ENCODE data around the gene IL10RA.

Gene IL10RA

DNA sequence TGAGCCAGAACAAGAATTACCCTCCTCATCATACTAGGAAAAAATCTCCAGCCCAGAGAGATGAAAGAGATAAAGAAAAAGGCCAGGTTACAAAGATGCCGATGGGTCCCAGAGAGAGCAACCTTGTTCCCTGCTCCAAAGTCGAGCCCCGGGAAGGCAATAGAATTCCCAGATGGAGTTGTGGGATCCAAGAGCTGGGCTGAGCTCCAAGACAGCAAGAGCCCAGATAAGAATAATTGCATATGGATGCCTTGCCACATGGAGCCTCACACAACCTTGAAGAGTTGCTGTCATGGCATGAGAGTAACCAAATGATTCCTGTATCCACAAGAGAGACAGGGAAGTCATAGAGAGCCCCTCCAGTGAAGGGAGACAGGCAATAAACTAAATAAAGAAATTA, 30.9 kb downstream of the IL10RA start:
- Histone ChIP-seq H2BK120ac (ENCODE audit: low read depth, low read length) (no peak overlapping the region), H2BK15ac (ENCODE audit: low read length) (no peak overlapping the region), H3K79me1 (ENCODE audit: low read depth, low read length) (no peaks in the 10 kb centered on the region), H3K9ac (ENCODE audit: low read depth, low read length, poor library complexity) (no peak overlapping the region), H2BK5ac (ENCODE audit: low read length) (no peak overlapping the region), H2AFZ (ENCODE audit: low read length) (no peak overlapping the region), H3K27ac (replicated peaks; ENCODE audit: low read length) (no peak overlapping the region), H3K18ac (ENCODE audit: low read length) (no peak overlapping the region), H3K4me3 (ENCODE audit: low read length in 2 of 2) (no peak overlapping the region), H3K14ac (ENCODE audit: low read length) (no peak overlapping the region), H3K36me3 (replicated peaks in 1 of 2; ENCODE audit: control insufficient read depth in 2 of 2, insufficient read depth in 2 of 2, low read length in 2 of 2) (no peaks in the 10 kb centered on the region), H2AK5ac (ENCODE audit: low read depth, low read length) (no peak overlapping the region), H3K4me2 (ENCODE audit: insufficient read depth, low read length, poor library complexity, severe bottlenecking) (no peak overlapping the region), H4K8ac (ENCODE audit: low read depth, low read length) (no peak overlapping the region), H3K4me1 (ENCODE audit: control insufficient read depth in 2 of 2, insufficient read depth in 1 of 2, low read depth in 1 of 2, low read length in 2 of 2) (no peaks in the 10 kb centered on the region), H3K9me3 (replicated peaks in 1 of 2; ENCODE audit: control insufficient read depth in 2 of 2, insufficient read depth in 1 of 2, low read depth in 1 of 2, low read length in 2 of 2) (peaks cover 0 to 2% of the 10 kb centered on the region in 2 donors), H4K91ac (ENCODE audit: low read depth, low read length, poor library complexity) (no peak overlapping the region), H3K27me3 (ENCODE audit: control insufficient read depth in 3 of 3, insufficient read depth in 3 of 3, low read depth in 1 of 3, low read length in 3 of 3) (peaks cover 0 to 8% (median 0%) of the 10 kb centered on the region in 3 experiments), H2BK12ac (ENCODE audit: low read length) (no peak overlapping the region), H3K4ac (ENCODE audit: low read length) (no peak overlapping the region), H3K23ac (ENCODE audit: low read depth, low read length, poor library complexity) (no peak overlapping the region)
- no CpG with 5 or more reads among the region's 3 CpGs for WGBS, 2 donors (ENCODE audit: extremely low coverage in 2 of 2, insufficient read length in 2 of 2, insufficient replicate concordance in 1 of 2)
- no peak for DNase-seq (ENCODE audit: low spot score)

DNA sequence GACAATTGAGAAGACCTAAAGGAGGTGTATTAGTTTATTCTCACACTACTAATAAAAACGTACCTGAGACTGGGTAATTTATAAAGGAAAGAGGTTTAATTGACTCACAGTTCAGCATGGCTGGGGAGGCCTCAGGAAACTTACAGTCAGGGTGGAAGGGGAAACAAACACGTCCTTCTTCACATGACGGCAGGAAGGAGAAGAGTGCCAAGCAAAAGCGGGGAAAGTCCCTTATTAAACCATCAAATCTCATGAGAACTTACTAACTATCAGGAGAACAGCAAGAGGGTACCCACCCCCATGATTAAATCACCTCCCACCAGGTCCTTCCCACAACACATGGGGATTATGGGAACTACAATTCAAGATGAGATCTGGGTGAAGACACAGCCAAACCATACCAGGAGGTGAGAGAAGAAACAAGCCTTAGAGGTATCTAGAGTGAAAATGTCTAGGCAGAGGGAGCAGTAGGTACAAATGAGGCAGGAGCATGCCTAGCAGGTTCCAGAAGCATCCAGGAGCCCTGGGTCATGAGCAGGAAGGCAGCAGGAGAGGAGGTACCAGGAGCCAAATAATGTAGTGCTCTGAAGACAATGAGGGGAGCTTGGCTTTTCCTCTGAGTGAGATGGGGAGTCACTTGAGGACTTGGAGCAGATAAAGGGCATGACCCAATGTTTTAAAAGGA, 31.6 kb downstream of the IL10RA start:
- no peak overlapping the region for H2BK5ac ChIP-seq (ENCODE audit: low read length)
- H3K9ac ChIP-seq (ENCODE audit: low read depth, low read length, poor library complexity) = no peak overlapping the region
- no peak overlapping the region for H3K18ac ChIP-seq (ENCODE audit: low read length)
- no peak overlapping the region for H4K91ac ChIP-seq (ENCODE audit: low read depth, low read length, poor library complexity)
- H3K79me1 ChIP-seq (ENCODE audit: low read depth, low read length) = no peaks in the 10 kb centered on the region
- no peak for DNase-seq (ENCODE audit: low spot score)
- H3K36me3 ChIP-seq (replicated peaks in 1 of 2; ENCODE audit: control insufficient read depth in 2 of 2, insufficient read depth in 2 of 2, low read length in 2 of 2) = no peaks in the 10 kb centered on the region
- no peak overlapping the region for H3K27ac ChIP-seq (replicated peaks; ENCODE audit: low read length)
- H3K9me3 ChIP-seq (replicated peaks in 1 of 2; ENCODE audit: control insufficient read depth in 2 of 2, insufficient read depth in 1 of 2, low read depth in 1 of 2, low read length in 2 of 2) = peaks cover 0 to 2% of the 10 kb centered on the region in 2 donors
- H2BK12ac ChIP-seq (ENCODE audit: low read length) = no peak overlapping the region
- no peak overlapping the region for H2AK5ac ChIP-seq (ENCODE audit: low read depth, low read length)
- no peak overlapping the region for H2BK120ac ChIP-seq (ENCODE audit: low read depth, low read length)
- H3K23ac ChIP-seq (ENCODE audit: low read depth, low read length, poor library complexity) = no peak overlapping the region
- H3K4ac ChIP-seq (ENCODE audit: low read length) = no peak overlapping the region
- no peak overlapping the region for H2BK15ac ChIP-seq (ENCODE audit: low read length)
- no peak overlapping the region for H2AFZ ChIP-seq (ENCODE audit: low read length)
- H3K27me3 ChIP-seq (ENCODE audit: control insufficient read depth in 3 of 3, insufficient read depth in 3 of 3, low read depth in 1 of 3, low read length in 3 of 3) = peaks cover 0 to 5% (median 0%) of the 10 kb centered on the region in 3 experiments
- no CpG with 5 or more reads among the region's 4 CpGs for WGBS, 2 donors (ENCODE audit: extremely low coverage in 2 of 2, insufficient read length in 2 of 2, insufficient replicate concordance in 1 of 2)
- no peaks in the 10 kb centered on the region for H3K4me1 ChIP-seq (ENCODE audit: control insufficient read depth in 2 of 2, insufficient read depth in 1 of 2, low read depth in 1 of 2, low read length in 2 of 2)
- no peak overlapping the region for H3K4me2 ChIP-seq (ENCODE audit: insufficient read depth, low read length, poor library complexity, severe bottlenecking)
- H4K8ac ChIP-seq (ENCODE audit: low read depth, low read length) = no peak overlapping the region
- H3K14ac ChIP-seq (ENCODE audit: low read length) = no peak overlapping the region
- no peak overlapping the region for H3K4me3 ChIP-seq (ENCODE audit: low read length in 2 of 2)

DNA sequence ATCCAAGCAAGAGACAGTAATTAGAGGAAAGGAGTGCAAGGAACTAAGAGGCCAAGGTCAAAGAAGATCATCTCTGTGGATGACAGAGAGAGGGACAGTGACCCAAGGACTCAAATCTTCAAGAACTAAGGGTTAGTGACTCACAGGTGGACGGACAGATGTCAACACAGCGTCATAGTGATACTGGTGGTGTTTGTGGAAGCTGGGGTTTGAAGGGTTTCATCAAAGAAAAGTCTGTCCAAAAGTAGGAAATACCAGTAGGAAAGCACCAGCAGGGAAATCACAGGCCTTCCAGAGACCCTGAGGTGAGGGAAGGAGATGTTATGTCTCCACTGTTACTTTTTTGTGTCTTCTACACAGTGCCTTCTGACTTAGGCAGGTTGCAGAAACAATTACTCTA, 32.2 kb downstream of the IL10RA start:
- H3K4me2 ChIP-seq (ENCODE audit: insufficient read depth, low read length, poor library complexity, severe bottlenecking) = no peak overlapping the region
- no peak overlapping the region for H3K18ac ChIP-seq (ENCODE audit: low read length)
- H3K36me3 ChIP-seq (replicated peaks in 1 of 2; ENCODE audit: control insufficient read depth in 2 of 2, insufficient read depth in 2 of 2, low read length in 2 of 2) = no peaks in the 10 kb centered on the region
- no peak overlapping the region for H2BK15ac ChIP-seq (ENCODE audit: low read length)
- DNase-seq (ENCODE audit: low spot score) = no peak
- peaks cover 0 to 2% of the 10 kb centered on the region in 2 donors for H3K9me3 ChIP-seq (replicated peaks in 1 of 2; ENCODE audit: control insufficient read depth in 2 of 2, insufficient read depth in 1 of 2, low read depth in 1 of 2, low read length in 2 of 2)
- H2BK12ac ChIP-seq (ENCODE audit: low read length) = no peak overlapping the region
- no peak overlapping the region for H4K8ac ChIP-seq (ENCODE audit: low read depth, low read length)
- no peak overlapping the region for H3K4ac ChIP-seq (ENCODE audit: low read length)
- H3K23ac ChIP-seq (ENCODE audit: low read depth, low read length, poor library complexity) = no peak overlapping the region
- no peak overlapping the region for H2BK120ac ChIP-seq (ENCODE audit: low read depth, low read length)
- H2AFZ ChIP-seq (ENCODE audit: low read length) = no peak overlapping the region
- no peaks in the 10 kb centered on the region for H3K79me1 ChIP-seq (ENCODE audit: low read depth, low read length)
- no peak overlapping the region for H3K9ac ChIP-seq (ENCODE audit: low read depth, low read length, poor library complexity)
- no peak overlapping the region for H2AK5ac ChIP-seq (ENCODE audit: low read depth, low read length)
- no peak overlapping the region for H4K91ac ChIP-seq (ENCODE audit: low read depth, low read length, poor library complexity)
- no peak overlapping the region for H2BK5ac ChIP-seq (ENCODE audit: low read length)
- no peak overlapping the region for H3K4me3 ChIP-seq (ENCODE audit: low read length in 2 of 2)
- no peak overlapping the region for H3K27ac ChIP-seq (replicated peaks; ENCODE audit: low read length)
- no peak overlapping the region for H3K14ac ChIP-seq (ENCODE audit: low read length)
- no peaks in the 10 kb centered on the region for H3K4me1 ChIP-seq (ENCODE audit: control insufficient read depth in 2 of 2, insufficient read depth in 1 of 2, low read depth in 1 of 2, low read length in 2 of 2)
- peaks cover 0 to 5% (median 0%) of the 10 kb centered on the region in 3 experiments for H3K27me3 ChIP-seq (ENCODE audit: control insufficient read depth in 3 of 3, insufficient read depth in 3 of 3, low read depth in 1 of 3, low read length in 3 of 3)
- WGBS, 2 donors (ENCODE audit: extremely low coverage in 2 of 2, insufficient read length in 2 of 2, insufficient replicate concordance in 1 of 2) = no CpG with 5 or more reads among the region's 2 CpGs

DNA sequence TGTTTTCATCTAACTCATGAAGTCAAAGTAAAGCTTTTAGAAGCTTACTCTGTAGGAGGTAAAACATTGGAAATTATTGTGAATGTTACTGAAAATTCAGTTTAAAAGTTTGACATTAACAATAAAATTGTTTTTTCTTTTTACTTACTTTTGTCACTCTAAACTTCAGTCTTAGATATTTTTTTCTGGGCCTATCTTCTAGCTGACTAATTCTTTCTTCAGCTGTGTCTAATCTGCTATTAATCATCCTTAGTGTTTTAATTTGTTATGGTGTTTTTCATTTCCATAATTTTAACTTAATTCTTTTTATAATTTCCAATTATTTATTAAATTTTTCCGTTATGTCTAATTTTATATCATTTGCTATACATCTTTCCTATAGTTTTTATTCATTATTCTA, 35.0 kb downstream of the IL10RA start:
- no peaks in the 10 kb centered on the region for H3K36me3 ChIP-seq (replicated peaks in 1 of 2; ENCODE audit: control insufficient read depth in 2 of 2, insufficient read depth in 2 of 2, low read length in 2 of 2)
- H3K4me2 ChIP-seq (ENCODE audit: insufficient read depth, low read length, poor library complexity, severe bottlenecking) = no peak overlapping the region
- H3K18ac ChIP-seq (ENCODE audit: low read length) = no peak overlapping the region
- no peak overlapping the region for H2AFZ ChIP-seq (ENCODE audit: low read length)
- H3K27ac ChIP-seq (replicated peaks; ENCODE audit: low read length) = no peak overlapping the region
- DNase-seq (ENCODE audit: low spot score) = no peak
- no peak overlapping the region for H2BK12ac ChIP-seq (ENCODE audit: low read length)
- peaks cover 0 to 2% of the 10 kb centered on the region in 2 donors for H3K9me3 ChIP-seq (replicated peaks in 1 of 2; ENCODE audit: control insufficient read depth in 2 of 2, insufficient read depth in 1 of 2, low read depth in 1 of 2, low read length in 2 of 2)
- H3K4me3 ChIP-seq (ENCODE audit: low read length in 2 of 2) = no peak overlapping the region
- H3K4ac ChIP-seq (ENCODE audit: low read length) = no peak overlapping the region
- H2BK120ac ChIP-seq (ENCODE audit: low read depth, low read length) = no peak overlapping the region
- no peak overlapping the region for H3K23ac ChIP-seq (ENCODE audit: low read depth, low read length, poor library complexity)
- no peaks in the 10 kb centered on the region for H3K79me1 ChIP-seq (ENCODE audit: low read depth, low read length)
- H2AK5ac ChIP-seq (ENCODE audit: low read depth, low read length) = no peak overlapping the region
- H3K27me3 ChIP-seq (ENCODE audit: control insufficient read depth in 3 of 3, insufficient read depth in 3 of 3, low read depth in 1 of 3, low read length in 3 of 3) = peaks cover 0 to 5% (median 0%) of the 10 kb centered on the region in 3 experiments
- no peaks in the 10 kb centered on the region for H3K4me1 ChIP-seq (ENCODE audit: control insufficient read depth in 2 of 2, insufficient read depth in 1 of 2, low read depth in 1 of 2, low read length in 2 of 2)
- H4K91ac ChIP-seq (ENCODE audit: low read depth, low read length, poor library complexity) = no peak overlapping the region
- no peak overlapping the region for H4K8ac ChIP-seq (ENCODE audit: low read depth, low read length)
- no peak overlapping the region for H2BK5ac ChIP-seq (ENCODE audit: low read length)
- no peak overlapping the region for H3K9ac ChIP-seq (ENCODE audit: low read depth, low read length, poor library complexity)
- no peak overlapping the region for H2BK15ac ChIP-seq (ENCODE audit: low read length)
- no peak overlapping the region for H3K14ac ChIP-seq (ENCODE audit: low read length)
- WGBS, 2 donors (ENCODE audit: extremely low coverage in 2 of 2, insufficient read length in 2 of 2, insufficient replicate concordance in 1 of 2) = 100% methylated on average over 1 of the region's 1 CpG; no CpG with 5 or more reads in 1 of the 2 donors
